ENCODE data around the gene SEMA5B.

SEMA5B gene

GRCh38 chr3:122957707-122958689 is 69.6 kb downstream of the SEMA5B start:
- H3K4me3 Mint-ChIP-seq = no peak overlapping the region
- no peak overlapping the region for H3K27ac Mint-ChIP-seq
- intact Hi-C loops (cut with micrococcal nuclease) = no loop called here
- H3K4me1 Mint-ChIP-seq (ENCODE audit: low read depth) = peaks cover 13% of the 10 kb centered on the region
- no peaks in the 10 kb centered on the region for H3K9me3 Mint-ChIP-seq
- peaks cover 21% of the 10 kb centered on the region for H3K27me3 Mint-ChIP-seq
- H3K36me3 Mint-ChIP-seq (ENCODE audit: low read depth) = no peaks in the 10 kb centered on the region

- H3K9me3 Mint-ChIP-seq = no peaks in the 10 kb centered on the region
- intact Hi-C loops (cut with micrococcal nuclease) = no loop called here
- H3K4me3 Mint-ChIP-seq = no peak overlapping the region
- peaks cover 24% of the 10 kb centered on the region for H3K4me1 Mint-ChIP-seq (ENCODE audit: low read depth)
- no peaks in the 10 kb centered on the region for H3K36me3 Mint-ChIP-seq (ENCODE audit: low read depth)
- H3K27ac Mint-ChIP-seq = no peak overlapping the region
- peaks cover 17% of the 10 kb centered on the region for H3K27me3 Mint-ChIP-seq
These were observed 70.7 kb downstream of the SEMA5B start for GRCh38 chr3:122956693-122957455.

GRCh38 chr3:122955916-122956692 is 71.5 kb downstream of the SEMA5B start:
- intact Hi-C loops (cut with micrococcal nuclease) = no loop called here

DNA sequence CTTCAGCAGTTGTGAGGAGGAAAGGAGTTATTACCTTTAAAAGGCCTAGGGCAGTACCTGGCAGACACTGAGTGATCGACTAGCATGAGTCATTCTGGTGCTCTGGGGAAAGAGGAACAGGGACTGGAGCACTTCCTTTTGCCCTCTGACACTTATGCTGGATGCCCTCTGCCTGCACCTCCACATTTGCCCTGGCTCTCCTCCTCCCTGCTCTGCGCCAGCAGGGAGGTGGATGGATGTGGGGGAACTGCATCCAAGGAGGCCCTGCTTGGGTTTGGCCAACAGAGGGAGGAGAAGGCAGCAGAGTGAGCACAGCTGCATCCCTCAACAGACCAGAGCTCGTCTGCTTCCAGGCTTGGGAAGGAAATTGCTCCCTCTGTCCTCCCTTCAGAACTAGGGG is 75.0 kb downstream of the SEMA5B start:
- intact Hi-C loops (cut with micrococcal nuclease) = no loop called here
- H3K36me3 Mint-ChIP-seq (ENCODE audit: low read depth) = no peaks in the 10 kb centered on the region
- peaks cover 9% of the 10 kb centered on the region for H3K27me3 Mint-ChIP-seq
- no peak overlapping the region for H3K4me3 Mint-ChIP-seq
- no peaks in the 10 kb centered on the region for H3K9me3 Mint-ChIP-seq
- peaks cover 31% of the 10 kb centered on the region for H3K4me1 Mint-ChIP-seq (ENCODE audit: low read depth)
- no peak overlapping the region for H3K27ac Mint-ChIP-seq

More at GRCh38 chr3:122955916-122956692, 71.5 kb downstream of the SEMA5B start:
- peaks cover 26% of the 10 kb centered on the region for H3K4me1 Mint-ChIP-seq (ENCODE audit: low read depth)
- H3K4me3 Mint-ChIP-seq = no peak overlapping the region
- H3K36me3 Mint-ChIP-seq (ENCODE audit: low read depth) = no peaks in the 10 kb centered on the region
- H3K27me3 Mint-ChIP-seq = peaks cover 17% of the 10 kb centered on the region
- no peak overlapping the region for H3K27ac Mint-ChIP-seq
- H3K9me3 Mint-ChIP-seq = no peaks in the 10 kb centered on the region

- H3K27ac Mint-ChIP-seq = no peak overlapping the region
- no peaks in the 10 kb centered on the region for H3K9me3 Mint-ChIP-seq
- intact Hi-C loops (cut with micrococcal nuclease) = no loop called here
These were observed 79.2 kb downstream of the SEMA5B start for GRCh38 chr3:122948408-122948807.

DNA sequence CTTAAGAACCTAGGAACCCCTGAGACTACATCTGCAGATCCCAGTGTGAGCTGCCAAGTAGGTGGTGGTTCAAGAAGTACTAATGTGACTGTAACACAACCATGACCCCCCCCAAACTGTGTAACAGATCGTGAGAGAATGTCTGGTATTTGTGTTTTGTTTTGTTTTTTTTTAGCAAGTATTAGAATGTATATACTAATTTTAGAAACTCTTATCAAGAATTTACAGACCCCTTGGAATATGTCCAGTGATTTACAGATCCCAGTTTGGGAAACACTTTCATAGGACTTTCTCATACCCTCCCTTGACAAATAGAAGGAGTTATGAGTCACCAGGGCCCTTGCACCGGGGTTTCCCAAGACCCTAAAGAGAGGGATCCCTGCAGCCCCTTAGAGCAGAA is 79.8 kb downstream of the SEMA5B start:
- no peak overlapping the region for H3K27ac Mint-ChIP-seq
- H3K4me3 Mint-ChIP-seq = no peak overlapping the region
- intact Hi-C loops (cut with micrococcal nuclease) = no loop called here
- peaks cover 29% of the 10 kb centered on the region for H3K4me1 Mint-ChIP-seq (ENCODE audit: low read depth)
- peaks cover 7% of the 10 kb centered on the region for H3K27me3 Mint-ChIP-seq
- no peaks in the 10 kb centered on the region for H3K36me3 Mint-ChIP-seq (ENCODE audit: low read depth)
- H3K9me3 Mint-ChIP-seq = no peaks in the 10 kb centered on the region

More at GRCh38 chr3:122948408-122948807, 79.2 kb downstream of the SEMA5B start:
- Mint-ChIP-seq H3K27me3 (peaks cover 7% of the 10 kb centered on the region), H3K36me3 (ENCODE audit: low read depth) (no peaks in the 10 kb centered on the region), H3K4me1 (ENCODE audit: low read depth) (peaks cover 36% of the 10 kb centered on the region), H3K4me3 (no peak overlapping the region)

DNA sequence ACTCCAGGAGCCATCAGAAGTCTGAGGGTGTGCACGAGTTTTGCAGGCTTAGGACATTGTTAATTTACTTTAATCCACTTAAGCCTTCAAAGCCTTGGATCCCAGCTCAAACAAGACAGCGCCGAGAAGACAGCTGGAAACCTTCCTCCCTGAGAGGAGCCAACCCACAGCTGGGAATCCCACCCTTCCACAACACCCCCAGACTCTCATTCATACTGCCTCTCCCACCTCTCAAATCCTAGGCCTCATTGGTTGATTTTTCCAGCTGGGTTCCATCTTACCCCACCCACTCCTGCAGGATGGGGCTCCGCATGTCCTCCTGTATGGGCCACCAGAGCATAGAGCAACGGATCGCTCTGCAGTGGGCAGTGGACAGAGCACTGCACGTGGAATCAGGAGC is 80.4 kb downstream of the SEMA5B start:
- Mint-ChIP-seq H3K9me3 (no peaks in the 10 kb centered on the region), H3K36me3 (ENCODE audit: low read depth) (no peaks in the 10 kb centered on the region), H3K4me1 (ENCODE audit: low read depth) (peaks cover 24% of the 10 kb centered on the region), H3K27ac (no peak overlapping the region), H3K27me3 (peaks cover 7% of the 10 kb centered on the region), H3K4me3 (no peak overlapping the region)
- intact Hi-C loops (cut with micrococcal nuclease) = no loop called here

GRCh38 chr3:122946185-122946584 is 81.4 kb downstream of the SEMA5B start:
- intact Hi-C loops (cut with micrococcal nuclease) = no loop called here
- Mint-ChIP-seq H3K4me1 (ENCODE audit: low read depth) (peaks cover 25% of the 10 kb centered on the region), H3K36me3 (ENCODE audit: low read depth) (no peaks in the 10 kb centered on the region), H3K27me3 (peaks cover 7% of the 10 kb centered on the region), H3K4me3 (no peak overlapping the region), H3K9me3 (no peaks in the 10 kb centered on the region), H3K27ac (no peak overlapping the region)

GRCh38 chr3:122945230-122945629 is 82.3 kb downstream of the SEMA5B start:
- no peak overlapping the region for H3K27ac Mint-ChIP-seq
- H3K9me3 Mint-ChIP-seq = no peaks in the 10 kb centered on the region
- no peaks in the 10 kb centered on the region for H3K36me3 Mint-ChIP-seq (ENCODE audit: low read depth)
- no peak overlapping the region for H3K4me3 Mint-ChIP-seq
- peaks cover 35% of the 10 kb centered on the region for H3K4me1 Mint-ChIP-seq (ENCODE audit: low read depth)
- H3K27me3 Mint-ChIP-seq = peaks cover 7% of the 10 kb centered on the region
- intact Hi-C loops (cut with micrococcal nuclease) = no loop called here

DNA sequence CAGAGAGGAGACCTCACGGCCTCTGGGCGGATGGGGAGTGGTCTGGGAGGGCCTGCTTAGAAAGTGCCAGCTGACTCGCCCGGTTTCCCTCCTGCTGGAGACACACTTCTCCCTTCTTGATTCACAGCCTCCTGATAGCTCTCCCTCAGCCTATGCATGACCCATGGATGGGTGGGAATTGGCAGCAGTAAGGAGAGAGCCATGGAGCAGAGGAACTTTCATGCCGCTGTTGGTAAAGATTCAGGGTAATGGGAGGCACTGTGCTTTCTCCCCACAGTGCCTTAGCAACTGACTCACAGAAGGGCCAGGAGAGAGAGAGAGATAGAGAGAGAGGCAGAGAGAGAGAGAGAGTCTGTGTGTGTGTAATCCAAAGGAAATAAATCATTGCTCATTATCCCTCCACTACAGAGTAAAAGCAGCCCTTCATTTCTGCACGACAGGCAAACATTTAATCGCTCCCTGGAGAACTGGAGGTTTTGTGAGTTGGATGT is 82.8 kb downstream of the SEMA5B start:
- H3K27me3 Mint-ChIP-seq = peaks cover 10% of the 10 kb centered on the region
- peaks cover 40% of the 10 kb centered on the region for H3K4me1 Mint-ChIP-seq (ENCODE audit: low read depth)
- H3K9me3 Mint-ChIP-seq = no peaks in the 10 kb centered on the region
- no peak overlapping the region for H3K27ac Mint-ChIP-seq
- intact Hi-C loops (cut with micrococcal nuclease) = loop anchor here (5.0 kb wide), 1 partner anchor 83 kb away; the partner anchor contains the start of gene SEMA5B
- H3K4me3 Mint-ChIP-seq = no peak overlapping the region
- H3K36me3 Mint-ChIP-seq (ENCODE audit: low read depth) = no peaks in the 10 kb centered on the region

DNA sequence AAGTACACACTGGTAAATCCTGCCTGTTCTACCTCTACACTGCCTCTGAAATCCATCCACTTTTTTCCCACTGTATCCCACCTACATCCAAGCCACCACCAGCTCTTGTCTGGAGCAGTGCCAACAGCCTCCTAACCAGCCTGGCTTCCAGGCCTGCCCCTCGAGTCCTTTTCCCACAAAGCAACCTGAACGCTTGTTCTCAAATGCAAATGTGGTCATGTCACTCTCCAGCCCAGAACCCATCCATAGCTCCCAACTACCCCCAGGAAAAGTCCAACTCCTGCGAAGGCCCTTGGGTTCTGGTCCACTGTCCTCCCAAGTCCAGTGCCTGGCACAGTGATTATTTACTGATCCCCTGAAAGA is 83.8 kb downstream of the SEMA5B start:
- H3K27ac Mint-ChIP-seq = no peak overlapping the region

GRCh38 chr3:122942937-122943827 is 84.4 kb downstream of the SEMA5B start:
- Mint-ChIP-seq H3K36me3 (ENCODE audit: low read depth) (no peaks in the 10 kb centered on the region), H3K4me3 (no peak overlapping the region), H3K27ac (no peak overlapping the region), H3K27me3 (peaks cover 11% of the 10 kb centered on the region), H3K4me1 (ENCODE audit: low read depth) (peaks cover 50% of the 10 kb centered on the region), H3K9me3 (no peaks in the 10 kb centered on the region)
- intact Hi-C loops (cut with micrococcal nuclease) = loop anchor here (5.0 kb wide), 1 partner anchor 84 kb away; the partner anchor contains the start of gene SEMA5B

More for the DNA sequence above, 83.8 kb downstream of the SEMA5B start:
- no peaks in the 10 kb centered on the region for H3K9me3 Mint-ChIP-seq
- peaks cover 44% of the 10 kb centered on the region for H3K4me1 Mint-ChIP-seq (ENCODE audit: low read depth)
- H3K4me3 Mint-ChIP-seq = no peak overlapping the region
- no peaks in the 10 kb centered on the region for H3K36me3 Mint-ChIP-seq (ENCODE audit: low read depth)
- H3K27me3 Mint-ChIP-seq = peaks cover 11% of the 10 kb centered on the region
- intact Hi-C loops (cut with micrococcal nuclease) = loop anchor here (5.0 kb wide), 1 partner anchor 83 kb away; the partner anchor contains the start of gene SEMA5B

Data from dendritic cell treated with granulocyte-macrophage colony-stimulating factor and Interleukin-4, amounts not matched to agents 40 ng/mL and 50 ng/mL, for 4 days (primary cell).